Measurements from ENCODE around the gene DUSP28.

The DUSP28 gene

DNA sequence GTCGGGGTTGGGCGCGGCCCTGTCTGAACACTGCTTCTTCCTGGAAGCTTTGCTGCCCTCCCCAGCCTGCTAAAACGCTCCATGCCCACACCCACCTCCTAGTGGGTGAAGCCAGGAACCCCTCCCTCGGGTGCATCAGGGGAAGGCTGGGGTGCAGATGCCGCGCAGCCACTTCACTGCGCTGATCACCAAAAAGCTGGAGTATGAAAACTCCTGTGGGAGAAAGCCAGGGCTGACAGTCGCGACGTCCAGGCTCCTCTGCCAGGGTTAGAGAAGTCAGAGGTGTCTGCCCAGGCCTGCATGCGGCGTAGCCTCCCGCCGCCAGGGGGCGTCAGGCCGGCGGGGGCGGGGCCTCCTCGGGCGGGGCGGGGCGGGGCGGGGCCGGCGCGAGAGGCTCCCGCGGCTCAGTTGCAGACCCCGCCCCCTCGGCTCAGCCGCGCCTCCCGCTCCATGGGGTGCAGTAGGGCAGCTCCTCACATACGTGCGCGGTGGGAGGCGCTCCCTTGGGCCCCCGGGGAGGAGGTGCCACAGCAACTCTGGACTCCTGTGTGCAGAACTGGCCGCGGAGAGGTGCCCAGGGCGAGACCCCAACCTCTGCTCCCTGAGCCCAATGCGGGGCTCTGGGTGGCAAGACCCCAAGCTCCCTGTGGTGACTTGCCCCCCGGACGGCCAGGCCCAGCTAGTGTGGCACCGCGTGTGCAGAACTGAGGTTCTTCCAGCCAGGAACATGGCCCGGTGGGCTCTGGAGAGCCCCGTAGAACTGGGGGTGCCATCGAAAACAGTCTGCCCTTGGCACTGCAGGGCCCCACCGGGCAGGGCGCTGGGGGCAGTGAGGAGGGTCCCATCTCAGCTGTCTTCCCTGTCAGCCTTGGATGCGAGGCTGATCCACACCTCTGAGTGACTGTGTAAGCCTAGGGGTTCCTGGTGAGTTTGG, 6.3 kb downstream of the DUSP28 start (continued):
- no peak for TF ChIP-seq MYNN (tag by site-specific recombination; IDR thresholded peaks at IDR 0.05; ENCODE audit: borderline replicate concordance)
- peak; percentile 37 for TF ChIP-seq ZBTB26 (tag by site-specific recombination; optimal IDR thresholded peaks at IDR 0.05)
- no peak for TF ChIP-seq ZNF48 (tag by site-specific recombination; IDR thresholded peaks at IDR 0.05)
- TF ChIP-seq ZNF670 (tag by site-specific recombination; IDR thresholded peaks at IDR 0.05; ENCODE audit: low read depth), result no peak
- 0 out of 2 replicates have a peak, but pooled peaks have one; percentile 37 for TF ChIP-seq KLF10 (tag by site-specific recombination; IDR thresholded peaks at IDR 0.05)
- peak; percentile 51 for TF ChIP-seq SP2 (tag by site-specific recombination; IDR thresholded peaks at IDR 0.05)
- TF ChIP-seq, protein P1, sequence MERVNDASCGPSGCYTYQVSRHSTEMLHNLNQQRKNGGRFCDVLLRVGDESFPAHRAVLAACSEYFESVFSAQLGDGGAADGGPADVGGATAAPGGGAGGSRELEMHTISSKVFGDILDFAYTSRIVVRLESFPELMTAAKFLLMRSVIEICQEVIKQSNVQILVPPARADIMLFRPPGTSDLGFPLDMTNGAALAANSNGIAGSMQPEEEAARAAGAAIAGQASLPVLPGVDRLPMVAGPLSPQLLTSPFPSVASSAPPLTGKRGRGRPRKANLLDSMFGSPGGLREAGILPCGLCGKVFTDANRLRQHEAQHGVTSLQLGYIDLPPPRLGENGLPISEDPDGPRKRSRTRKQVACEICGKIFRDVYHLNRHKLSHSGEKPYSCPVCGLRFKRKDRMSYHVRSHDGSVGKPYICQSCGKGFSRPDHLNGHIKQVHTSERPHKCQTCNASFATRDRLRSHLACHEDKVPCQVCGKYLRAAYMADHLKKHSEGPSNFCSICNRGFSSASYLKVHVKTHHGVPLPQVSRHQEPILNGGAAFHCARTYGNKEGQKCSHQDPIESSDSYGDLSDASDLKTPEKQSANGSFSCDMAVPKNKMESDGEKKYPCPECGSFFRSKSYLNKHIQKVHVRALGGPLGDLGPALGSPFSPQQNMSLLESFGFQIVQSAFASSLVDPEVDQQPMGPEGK (tag by site-specific recombination; IDR thresholded peaks at IDR 0.05), result peak; percentile 75
- peak; percentile 98 for TF ChIP-seq ZNF423 (tag by site-specific recombination; IDR thresholded peaks at IDR 0.05)
- peak; percentile 8; the same call in 1 of the 2 replicates for TF ChIP-seq KLF1 (tag by site-specific recombination; IDR thresholded peaks at IDR 0.05)
- 0 out of 2 replicates have a peak, but pooled peaks have one; percentile 28 for TF ChIP-seq ZBTB7A (tag by site-specific recombination; IDR thresholded peaks at IDR 0.05; ENCODE audit: low read depth)
- TF ChIP-seq ZNF433 (tag by site-specific recombination; IDR thresholded peaks at IDR 0.05; ENCODE audit: low read depth), result no peak
- TF ChIP-seq KLF8 (tag by site-specific recombination; IDR thresholded peaks at IDR 0.05), result peak; percentile 51; the same call in 1 of the 2 replicates
- peak; percentile 96 for TF ChIP-seq GLIS1 (tag by site-specific recombination; IDR thresholded peaks at IDR 0.05)
- TF ChIP-seq ZNF510 (tag by site-specific recombination; IDR thresholded peaks at IDR 0.05; ENCODE audit: insufficient replicate concordance), result no peak
- peak; percentile 87 for TF ChIP-seq CTCF (tag by site-specific recombination; IDR thresholded peaks at IDR 0.05)
- TF ChIP-seq, protein P2, sequence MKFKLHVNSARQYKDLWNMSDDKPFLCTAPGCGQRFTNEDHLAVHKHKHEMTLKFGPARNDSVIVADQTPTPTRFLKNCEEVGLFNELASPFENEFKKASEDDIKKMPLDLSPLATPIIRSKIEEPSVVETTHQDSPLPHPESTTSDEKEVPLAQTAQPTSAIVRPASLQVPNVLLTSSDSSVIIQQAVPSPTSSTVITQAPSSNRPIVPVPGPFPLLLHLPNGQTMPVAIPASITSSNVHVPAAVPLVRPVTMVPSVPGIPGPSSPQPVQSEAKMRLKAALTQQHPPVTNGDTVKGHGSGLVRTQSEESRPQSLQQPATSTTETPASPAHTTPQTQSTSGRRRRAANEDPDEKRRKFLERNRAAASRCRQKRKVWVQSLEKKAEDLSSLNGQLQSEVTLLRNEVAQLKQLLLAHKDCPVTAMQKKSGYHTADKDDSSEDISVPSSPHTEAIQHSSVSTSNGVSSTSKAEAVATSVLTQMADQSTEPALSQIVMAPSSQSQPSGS (tag by site-specific recombination; IDR thresholded peaks at IDR 0.05; ENCODE audit: low read depth), result no peak
- peak; percentile 82 for TF ChIP-seq ZIC2 (tag by site-specific recombination; IDR thresholded peaks at IDR 0.05)
- TF ChIP-seq ZNF341 (tag by site-specific recombination; IDR thresholded peaks at IDR 0.05; ENCODE audit: low read depth), result peak; percentile 56; the same call in 1 of the 2 replicates
- peak; percentile 41 for TF ChIP-seq SP3 (tag by site-specific recombination; IDR thresholded peaks at IDR 0.05)
- TF ChIP-seq ZNF426 (tag by site-specific recombination; IDR thresholded peaks at IDR 0.05), result no peak
- TF ChIP-seq KLF16 (tag by site-specific recombination; IDR thresholded peaks at IDR 0.05), result no peak
- no peak for TF ChIP-seq ZNF549 (tag by site-specific recombination; IDR thresholded peaks at IDR 0.05)
- TF ChIP-seq ZBTB8A (tag by site-specific recombination; IDR thresholded peaks at IDR 0.05), result no peak; the same call in none of the 2 replicates
- TF ChIP-seq ZBTB21 (tag by site-specific recombination; IDR thresholded peaks at IDR 0.05), result 0 out of 2 replicates have a peak, but pooled peaks have one; percentile 12
- 0 out of 2 replicates have a peak, but pooled peaks have one; percentile 32 for TF ChIP-seq KLF9 (tag by site-specific recombination; IDR thresholded peaks at IDR 0.05; ENCODE audit: low read depth)
- TF ChIP-seq MZF1 (tag by site-specific recombination; IDR thresholded peaks at IDR 0.05; ENCODE audit: borderline replicate concordance), result no peak
- no peak for TF ChIP-seq ELK4 (IDR thresholded peaks at IDR 0.05; ENCODE audit: borderline replicate concordance, low read depth, low read length)
- TF ChIP-seq ZNF169 (tag by site-specific recombination; IDR thresholded peaks at IDR 0.05), result no peak
- TF ChIP-seq, protein P3, sequence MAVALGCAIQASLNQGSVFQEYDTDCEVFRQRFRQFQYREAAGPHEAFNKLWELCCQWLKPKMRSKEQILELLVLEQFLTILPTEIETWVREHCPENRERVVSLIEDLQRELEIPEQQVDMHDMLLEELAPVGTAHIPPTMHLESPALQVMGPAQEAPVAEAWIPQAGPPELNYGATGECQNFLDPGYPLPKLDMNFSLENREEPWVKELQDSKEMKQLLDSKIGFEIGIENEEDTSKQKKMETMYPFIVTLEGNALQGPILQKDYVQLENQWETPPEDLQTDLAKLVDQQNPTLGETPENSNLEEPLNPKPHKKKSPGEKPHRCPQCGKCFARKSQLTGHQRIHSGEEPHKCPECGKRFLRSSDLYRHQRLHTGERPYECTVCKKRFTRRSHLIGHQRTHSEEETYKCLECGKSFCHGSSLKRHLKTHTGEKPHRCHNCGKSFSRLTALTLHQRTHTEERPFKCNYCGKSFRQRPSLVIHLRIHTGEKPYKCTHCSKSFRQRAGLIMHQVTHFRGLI (tag by site-specific recombination; IDR thresholded peaks at IDR 0.05), result peak; percentile 89; the same call in 1 of the 2 replicates
- 0 out of 2 replicates have a peak, but pooled peaks have one; percentile 17 for TF ChIP-seq ZNF24 (tag by site-specific recombination; IDR thresholded peaks at IDR 0.05)

Data from HEK293 (cell line).